MM.1S (cell line): ENCODE data around the gene VSIR.

Experiments used
- DNase-seq: peaks from one replicate; pipeline ENCODE4 v3.0.0-alpha.2; 2015
- H2AFZ ChIP-seq: fragments of 300-600 bp; sonication (generic); 2 replicates; pipeline ENCODE4 v1.6.0; 2016; ENCODE audit warnings: antibody characterized with exemption, low read length
- H3F3A ChIP-seq: fragments of 300-600 bp; sonication (generic); 2 replicates; pipeline ENCODE4 v1.6.1; 2016; ENCODE audit warnings: mild to moderate bottlenecking, antibody characterized with exemption, low read length, moderate library complexity, mixed read lengths; ENCODE audit not compliant: insufficient read depth
- H3K27ac ChIP-seq: fragments of 300-600 bp; sonication (generic); 2 replicates; pipeline ENCODE4 v1.5.1; 2016; ENCODE audit warnings: mild to moderate bottlenecking, low read length
- H3K27me3 ChIP-seq: fragments of 300-600 bp; sonication (generic); replicated peaks from 2 replicates; pipeline ENCODE4 v1.6.0; 2016; ENCODE audit warnings: low read length; ENCODE audit not compliant: insufficient read depth
- H3K36me3 ChIP-seq: fragments of 300-600 bp; sonication (generic); replicated peaks from 2 replicates; pipeline ENCODE4 v1.6.1; 2016; ENCODE audit warnings: mild to moderate bottlenecking, low read length, mixed read lengths; ENCODE audit not compliant: insufficient read depth
- H3K4me1 ChIP-seq: fragments of 300-600 bp; sonication (generic); 2 replicates; pipeline ENCODE4 v1.6.1; 2016; ENCODE audit warnings: low read length, mixed read lengths
- H3K4me2 ChIP-seq: fragments of 300-600 bp; sonication (generic); 2 replicates; pipeline ENCODE4 v1.6.0; 2016; ENCODE audit warnings: low read depth, low read length
- H3K4me3 ChIP-seq: fragments of 300-600 bp; sonication (generic); 2 replicates; pipeline ENCODE4 v1.5.1; 2016; ENCODE audit warnings: low read length, mixed read lengths
- H3K79me2 ChIP-seq: fragments of 300-600 bp; sonication (generic); 2 replicates; pipeline ENCODE4 v1.6.1; 2016; ENCODE audit warnings: mixed run types, low read length, mixed read lengths
- H3K9ac ChIP-seq: fragments of 300-600 bp; sonication (generic); 2 replicates; pipeline ENCODE4 v1.6.1; 2016; ENCODE audit warnings: low read length, mixed read lengths
- H3K9me2 ChIP-seq: fragments of 300-600 bp; sonication (generic); replicated peaks from 2 replicates; pipeline ENCODE4 v1.6.1; 2016; ENCODE audit warnings: mild to moderate bottlenecking, low read length, mixed read lengths; ENCODE audit not compliant: insufficient read depth
- H3K9me3 ChIP-seq: fragments of 300-600 bp; sonication (generic); replicated peaks from 2 replicates; pipeline ENCODE4 v1.6.1; 2016; ENCODE audit warnings: mild to moderate bottlenecking, low read length, mixed read lengths; ENCODE audit not compliant: insufficient read depth
- H4K20me1 ChIP-seq: fragments of 300-600 bp; sonication (generic); 2 replicates; pipeline ENCODE4 v1.6.1; 2016; ENCODE audit warnings: mild to moderate bottlenecking, low read length, moderate library complexity, mixed read lengths; ENCODE audit not compliant: insufficient read depth
- CTCF ChIP-seq: fragments of 300-600 bp; sonication (generic); IDR thresholded peaks from 2 replicates; pipeline ENCODE4 v1.5.1; 2016; ENCODE audit warnings: antibody characterized with exemption, low read length, mixed read lengths
- EZH2 ChIP-seq: fragments of 300-600 bp; sonication (generic); optimal IDR thresholded peaks from 2 replicates; pipeline ENCODE3; 2017; ENCODE audit warnings: low read depth, mild to moderate bottlenecking, antibody characterized with exemption, low read length, mixed read lengths
- EZH2phosphoT487 ChIP-seq: fragments of 300-600 bp; sonication (generic); IDR thresholded peaks from 2 replicates; pipeline ENCODE4 v1.6.1; 2018; ENCODE audit warnings: antibody characterized with exemption, low read length

The VSIR gene

GRCh38 chr10:71796749-71797405 is 23.6 kb upstream of the VSIR start:
- no peak for TF ChIP-seq CTCF
- TF ChIP-seq EZH2phosphoT487: no peak
- Histone ChIP-seq H3F3A (no peaks in the 10 kb centered on the region), H3K4me2 (no peak overlapping the region), H3K79me2 (no peaks in the 10 kb centered on the region), H3K9ac (no peak overlapping the region), H3K4me3 (no peak overlapping the region), H2AFZ (no peak overlapping the region), H4K20me1 (no peaks in the 10 kb centered on the region), H3K36me3 (no peaks in the 10 kb centered on the region), H3K4me1 (no peaks in the 10 kb centered on the region), H3K27ac (no peak overlapping the region), H3K9me2 (no peaks in the 10 kb centered on the region), H3K27me3 (peaks cover 18% of the 10 kb centered on the region; the same call in 1 of the 2 replicates), H3K9me3 (no peaks in the 10 kb centered on the region)
- no peak for DNase-seq

- no peaks in the 10 kb centered on the region for H3K79me2 ChIP-seq
- H2AFZ ChIP-seq: no peak overlapping the region
- no peaks in the 10 kb centered on the region for H3F3A ChIP-seq
- H3K36me3 ChIP-seq: no peaks in the 10 kb centered on the region
- H3K9ac ChIP-seq: no peak overlapping the region
- no peak overlapping the region for H3K4me3 ChIP-seq
- H3K27ac ChIP-seq: no peak overlapping the region
- no peak for TF ChIP-seq EZH2phosphoT487
- TF ChIP-seq EZH2: no peak
- no peak for TF ChIP-seq CTCF
- H3K4me2 ChIP-seq: no peak overlapping the region
- no peaks in the 10 kb centered on the region for H3K9me3 ChIP-seq
- no peaks in the 10 kb centered on the region for H3K4me1 ChIP-seq
- H3K9me2 ChIP-seq: no peaks in the 10 kb centered on the region
- peak; percentile 21 for DNase-seq
- no peaks in the 10 kb centered on the region for H4K20me1 ChIP-seq
- peaks cover 28% of the 10 kb centered on the region for H3K27me3 ChIP-seq
These were observed 21.9 kb upstream of the VSIR start for GRCh38 chr10:71795248-71795647.

- DNase-seq: no peak
These were observed 17.6 kb upstream of the VSIR start for GRCh38 chr10:71790749-71791440.

More at GRCh38 chr10:71790749-71791440, 17.6 kb upstream of the VSIR start:
- Histone ChIP-seq H2AFZ (no peak overlapping the region), H3K9ac (no peak overlapping the region), H3K79me2 (no peaks in the 10 kb centered on the region), H3K4me2 (no peak overlapping the region), H3K27me3 (peaks cover 48% of the 10 kb centered on the region), H3K4me1 (no peaks in the 10 kb centered on the region), H3K9me3 (no peaks in the 10 kb centered on the region), H3K36me3 (no peaks in the 10 kb centered on the region), H3K9me2 (no peaks in the 10 kb centered on the region), H3K27ac (no peak overlapping the region), H3F3A (no peaks in the 10 kb centered on the region), H4K20me1 (no peaks in the 10 kb centered on the region), H3K4me3 (no peak overlapping the region)
- no peak for TF ChIP-seq CTCF
- no peak for TF ChIP-seq EZH2phosphoT487
- TF ChIP-seq EZH2: no peak
